GM23338 (cell line): ENCODE measurements around the gene KIAA1586. TPM values are rescaled to one million over a fixed set of nuclear protein-coding genes. Genes with fewer than 3 reads are reported as not detected.
"Not testable (repeated sequence)": the region's sequence is repeated elsewhere in the genome, so short reads cannot be mapped to it uniquely, and the experiment has no call there.

Experiments used
- ATAC-seq: fragments of 200-7000 bp; cut with Tn5 transposase; 3 replicates; pipeline ENCODE4 v1.9.1; 2020
- DNase-seq: peaks from one replicate; pipeline ENCODE4 v3.0.0-alpha.2; 2015; ENCODE audit warnings: low spot score
- H2AFZ ChIP-seq: fragments of 200-600 bp; sonication (generic); 2 replicates; pipeline ENCODE4 v1.8.0; 2016; ENCODE audit warnings: antibody characterized with exemption, mild to moderate bottlenecking, moderate library complexity
- H3F3A ChIP-seq: fragments of 200-600 bp; sonication (generic); replicated peaks from 2 replicates; pipeline ENCODE4 v1.8.0; 2017; ENCODE audit warnings: antibody characterized with exemption, mixed run types, low read depth
- H3K27ac ChIP-seq: fragments of 200-600 bp; sonication (generic); 2 replicates; pipeline ENCODE4 v1.6.1; 2016; ENCODE audit warnings: low read depth
- H3K27me3 ChIP-seq: fragments of 200-600 bp; sonication (generic); 2 replicates; pipeline ENCODE4 v1.8.0; 2016; ENCODE audit warnings: mild to moderate bottlenecking, mixed run types, moderate library complexity; ENCODE audit not compliant: insufficient read depth
- H3K36me3 ChIP-seq: fragments of 200-600 bp; sonication (generic); 2 replicates; pipeline ENCODE4 v1.8.0; 2016; ENCODE audit warnings: mild to moderate bottlenecking; ENCODE audit not compliant: insufficient read depth
- H3K4me1 ChIP-seq: fragments of 200-600 bp; sonication (generic); 2 replicates; pipeline ENCODE4 v1.8.0; 2016; ENCODE audit warnings: mild to moderate bottlenecking, moderate library complexity; ENCODE audit not compliant: insufficient read depth
- H3K4me2 ChIP-seq: fragments of 200-600 bp; sonication (generic); 2 replicates; pipeline ENCODE4 v1.7.1; 2017; ENCODE audit warnings: mixed run types
- H3K4me3 ChIP-seq: fragments of 200-600 bp; sonication (generic); 2 replicates; pipeline ENCODE4 v1.6.1; 2016; ENCODE audit warnings: mixed run types
- H3K79me2 ChIP-seq: fragments of 200-600 bp; sonication (generic); replicated peaks from 2 replicates; pipeline ENCODE4 v1.8.0; 2017; ENCODE audit warnings: mild to moderate bottlenecking; ENCODE audit not compliant: insufficient read depth
- H3K9me2 ChIP-seq: fragments of 200-600 bp; sonication (generic); 2 replicates; pipeline ENCODE4 v1.8.0; 2017; ENCODE audit not compliant: insufficient read depth
- H4K20me1 ChIP-seq: fragments of 200-600 bp; sonication (generic); replicated peaks from 2 replicates; pipeline ENCODE4 v1.8.0; 2017; ENCODE audit warnings: mild to moderate bottlenecking; ENCODE audit not compliant: insufficient read depth
- H3K27ac Mint-ChIP-seq: 2 replicates; pipeline ENCODE4 v1.8.0; 2020; ENCODE audit warnings: inconsistent platforms, mild to moderate bottlenecking, moderate library complexity, mixed read lengths
- H3K27me3 Mint-ChIP-seq: 3 replicates; pipeline ENCODE4 v1.8.0; 2022; ENCODE audit warnings: low read depth, mild to moderate bottlenecking, moderate library complexity, mixed read lengths, inconsistent platforms; ENCODE audit not compliant: insufficient read depth, poor library complexity
- H3K36me3 Mint-ChIP-seq: 3 replicates; pipeline ENCODE4 v1.8.0; 2021; ENCODE audit warnings: low read depth, mild to moderate bottlenecking, inconsistent platforms, moderate library complexity, mixed read lengths
- H3K4me1 Mint-ChIP-seq: 3 replicates; pipeline ENCODE4 v1.8.0; 2020; ENCODE audit warnings: mild to moderate bottlenecking, inconsistent platforms, mixed read lengths
- H3K4me3 Mint-ChIP-seq: 3 replicates; pipeline ENCODE4 v1.8.0; 2021; ENCODE audit warnings: moderate library complexity, mild to moderate bottlenecking, inconsistent platforms, mixed read lengths
- H3K9me3 Mint-ChIP-seq: 3 replicates; pipeline ENCODE4 v1.8.0; 2020; ENCODE audit warnings: moderate library complexity, mild to moderate bottlenecking, inconsistent platforms, mixed read lengths
- CREB1 ChIP-seq: fragments of 250-450 bp; sonication (Bioruptor Pico); IDR thresholded peaks from 2 replicates; pipeline ENCODE4 v1.5.0; 2020; ENCODE audit warnings: low read depth, mild to moderate bottlenecking, moderate library complexity
- EZH2phosphoT487 ChIP-seq: fragments of 200-600 bp; sonication (generic); IDR thresholded peaks from one replicate; pipeline ENCODE4 v1.8.1; 2018; ENCODE audit warnings: antibody characterized with exemption; ENCODE audit not compliant: unreplicated experiment
- POLR2AphosphoS5 ChIP-seq: IDR thresholded peaks from 2 replicates; pipeline ENCODE4 v1.6.1; 2016; ENCODE audit warnings: antibody characterized with exemption, low read depth
- STAT1 ChIP-seq: IDR thresholded peaks from one replicate; pipeline ENCODE4 v1.6.1; 2016; ENCODE audit warnings: antibody characterized with exemption; ENCODE audit not compliant: unreplicated experiment
- ZNF331 ChIP-seq: fragments of 250-450 bp; sonication (Bioruptor Pico); IDR thresholded peaks from 2 replicates; pipeline ENCODE4 v1.5.0; 2020; ENCODE audit warnings: low read depth, mild to moderate bottlenecking, moderate library complexity
- polyA plus RNA-seq: library from polyadenylated mRNA; unstranded; fragments of >200 nt; fragmentation: Nextera tagmentation; extraction: Ambion mirVana; gene quantifications from 2 replicates; pipeline ENCODE4 v1.2.1, GENCODE V29; 2016
- total RNA-seq: library from RNA; depleted of rRNA; stranded (reverse); fragments of >200 nt; shearing (Covaris generic); gene quantifications from 2 replicates; pipeline ENCODE4 v1.2.3, GENCODE V29; 2014
- TF ChIP-seq, protein P1 (sequence below), 2 experiments: fragments of 200-600 bp in 1 of 2; sonication (generic) in 1 of 2; conservative IDR thresholded peaks; 2 replicates each; pipeline versions ENCODE4 v1.5.1 to v1.6.1; 2016 to 2017; ENCODE audit warnings: antibody characterized with exemption in 2 of 2, low read depth in 2 of 2, mild to moderate bottlenecking in 2 of 2, moderate library complexity in 1 of 2

Gene KIAA1586
- total and polyA plus RNA-seq, 2 experiments from 2014 or later: 24.0 to 37.7 TPM

DNA sequence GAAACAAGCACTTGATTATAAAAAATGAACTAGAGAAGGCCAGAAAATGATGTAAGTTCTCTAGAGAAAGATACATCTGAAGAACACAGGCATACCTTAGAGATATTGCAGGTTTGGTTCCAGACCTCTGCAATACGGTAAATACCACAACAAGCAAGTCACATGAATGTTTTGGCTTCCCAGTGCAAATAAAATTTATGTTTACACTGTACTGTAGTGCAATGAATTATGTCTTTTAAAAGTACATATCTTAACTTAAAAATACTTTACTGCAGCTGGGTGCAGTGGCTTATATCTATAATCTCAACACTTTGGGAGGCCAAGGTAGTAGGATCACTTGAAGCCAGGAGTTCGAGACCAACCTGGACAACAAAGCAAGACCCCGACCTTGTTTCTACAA is 10.9 kb upstream of the KIAA1586 start:
- Mint-ChIP-seq H3K27me3 (peaks cover 2% of the 10 kb centered on the region), H3K36me3 (no peaks in the 10 kb centered on the region), H3K4me1 (peaks cover 10% of the 10 kb centered on the region; the same call in 2 of the 3 replicates), H3K9me3 (no peaks in the 10 kb centered on the region), H3K27ac (no peak overlapping the region), H3K4me3 (no peak overlapping the region)
- no peak for DNase-seq
- H2AFZ ChIP-seq: no peak overlapping the region
- no peak for ATAC-seq
- H3K4me2 ChIP-seq: no peak overlapping the region
- no peaks in the 10 kb centered on the region for H3K36me3 ChIP-seq
- no peaks in the 10 kb centered on the region for H3K79me2 ChIP-seq
- H3K27ac ChIP-seq: no peak overlapping the region
- H3K27me3 ChIP-seq: no peaks in the 10 kb centered on the region
- H3F3A ChIP-seq: no peaks in the 10 kb centered on the region
- no peak for TF ChIP-seq STAT1
- TF ChIP-seq, protein P1, sequence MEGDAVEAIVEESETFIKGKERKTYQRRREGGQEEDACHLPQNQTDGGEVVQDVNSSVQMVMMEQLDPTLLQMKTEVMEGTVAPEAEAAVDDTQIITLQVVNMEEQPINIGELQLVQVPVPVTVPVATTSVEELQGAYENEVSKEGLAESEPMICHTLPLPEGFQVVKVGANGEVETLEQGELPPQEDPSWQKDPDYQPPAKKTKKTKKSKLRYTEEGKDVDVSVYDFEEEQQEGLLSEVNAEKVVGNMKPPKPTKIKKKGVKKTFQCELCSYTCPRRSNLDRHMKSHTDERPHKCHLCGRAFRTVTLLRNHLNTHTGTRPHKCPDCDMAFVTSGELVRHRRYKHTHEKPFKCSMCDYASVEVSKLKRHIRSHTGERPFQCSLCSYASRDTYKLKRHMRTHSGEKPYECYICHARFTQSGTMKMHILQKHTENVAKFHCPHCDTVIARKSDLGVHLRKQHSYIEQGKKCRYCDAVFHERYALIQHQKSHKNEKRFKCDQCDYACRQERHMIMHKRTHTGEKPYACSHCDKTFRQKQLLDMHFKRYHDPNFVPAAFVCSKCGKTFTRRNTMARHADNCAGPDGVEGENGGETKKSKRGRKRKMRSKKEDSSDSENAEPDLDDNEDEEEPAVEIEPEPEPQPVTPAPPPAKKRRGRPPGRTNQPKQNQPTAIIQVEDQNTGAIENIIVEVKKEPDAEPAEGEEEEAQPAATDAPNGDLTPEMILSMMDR (conservative IDR thresholded peaks at IDR 0.05; ENCODE audit: low read depth in 2 of 2): no peak
- H3K9me2 ChIP-seq: no peaks in the 10 kb centered on the region
- no peak overlapping the region for H3K4me3 ChIP-seq
- no peaks in the 10 kb centered on the region for H4K20me1 ChIP-seq
- H3K4me1 ChIP-seq: peaks cover 4% of the 10 kb centered on the region; the same call in 1 of the 2 replicates

- no peaks in the 10 kb centered on the region for H3K79me2 ChIP-seq
- ATAC-seq (no peak), DNase-seq (no peak)
- H3K4me1 Mint-ChIP-seq: peaks cover 2% of the 10 kb centered on the region; the same call in 1 of the 3 replicates
- H2AFZ ChIP-seq: no peak overlapping the region
- H3K4me2 ChIP-seq: no peak overlapping the region
- no peaks in the 10 kb centered on the region for H3K36me3 Mint-ChIP-seq
- no peaks in the 10 kb centered on the region for H3K4me1 ChIP-seq
- H3K9me3 Mint-ChIP-seq: no peaks in the 10 kb centered on the region
- H3K4me3 Mint-ChIP-seq: no peak overlapping the region
- no peaks in the 10 kb centered on the region for H4K20me1 ChIP-seq
- no peaks in the 10 kb centered on the region for H3F3A ChIP-seq
- no peaks in the 10 kb centered on the region for H3K36me3 ChIP-seq
- H3K27me3 ChIP-seq: peaks cover 3% of the 10 kb centered on the region; the same call in 1 of the 2 replicates
- no peak overlapping the region for H3K27ac ChIP-seq
- H3K9me2 ChIP-seq: no peaks in the 10 kb centered on the region
- no peak overlapping the region for H3K27ac Mint-ChIP-seq
- peaks cover 2% of the 10 kb centered on the region for H3K27me3 Mint-ChIP-seq
- H3K4me3 ChIP-seq: no peak overlapping the region
- TF ChIP-seq CREB1 (CRISPR knock-in tag): no peak
- no peak for TF ChIP-seq POLR2AphosphoS5
- TF ChIP-seq EZH2phosphoT487: no peak
- no peak for TF ChIP-seq ZNF331 (CRISPR knock-in tag)
Measured at GRCh38 chr6:57038906-57039305, 7.6 kb upstream of the KIAA1586 start.

DNA sequence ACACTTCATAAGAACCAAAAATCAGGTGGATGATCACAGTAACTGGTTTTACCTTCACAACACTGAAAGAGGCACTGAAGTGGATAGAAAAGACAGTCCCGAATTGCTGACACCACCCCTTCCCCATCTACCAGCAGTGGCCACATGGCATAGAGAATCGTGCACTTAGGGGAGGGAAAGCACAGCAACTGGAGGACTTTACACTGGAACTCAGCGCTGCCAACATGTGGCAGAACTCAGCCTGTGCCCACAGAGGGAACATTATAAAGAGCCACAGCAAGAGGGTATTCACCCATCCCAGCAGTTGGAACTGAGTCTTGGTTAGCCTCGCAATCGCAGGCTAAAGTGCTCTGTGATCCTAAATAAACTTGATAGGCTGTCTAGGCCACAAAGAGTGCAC is 6.5 kb upstream of the KIAA1586 start:
- DNase-seq: peak; percentile 63
- no peaks in the 10 kb centered on the region for H3K36me3 Mint-ChIP-seq
- TF ChIP-seq CREB1 (CRISPR knock-in tag): no peak
- TF ChIP-seq, protein P1 (conservative IDR thresholded peaks at IDR 0.05; ENCODE audit: low read depth in 2 of 2): peak; percentile 43 to 55
- no peaks in the 10 kb centered on the region for H3K9me3 Mint-ChIP-seq
- ATAC-seq: peak; percentile 97
- Histone ChIP-seq H3F3A (no peaks in the 10 kb centered on the region), H3K27me3 (peaks cover 3% of the 10 kb centered on the region; the same call in 1 of the 2 replicates), H3K9me2 (no peaks in the 10 kb centered on the region), H3K36me3 (no peaks in the 10 kb centered on the region), H3K4me2 (no peak overlapping the region), H3K27ac (no peak overlapping the region), H3K79me2 (no peaks in the 10 kb centered on the region), H3K4me1 (no peaks in the 10 kb centered on the region), H4K20me1 (no peaks in the 10 kb centered on the region), H3K4me3 (no peak overlapping the region), H2AFZ (peak overlapping the region; percentile 97; the same call in 1 of the 2 replicates)
- H3K4me3 Mint-ChIP-seq: no peak overlapping the region
- no peak overlapping the region for H3K27ac Mint-ChIP-seq
- peaks cover 2% of the 10 kb centered on the region; the same call in 1 of the 3 replicates for H3K4me1 Mint-ChIP-seq
- H3K27me3 Mint-ChIP-seq: peaks cover 2% of the 10 kb centered on the region

GRCh38 chr6:57044061-57044460 is 2.4 kb upstream of the KIAA1586 start:
- H3K9me3 Mint-ChIP-seq, H3K4me2 ChIP-seq, H3K27me3 Mint-ChIP-seq, H3K9me2 ChIP-seq, H3K4me3 ChIP-seq, H2AFZ ChIP-seq, H3K27ac ChIP-seq, H3K36me3 ChIP-seq, DNase-seq, H3K4me3 Mint-ChIP-seq, H4K20me1 ChIP-seq, H3K27ac Mint-ChIP-seq, H3K36me3 Mint-ChIP-seq, ATAC-seq, H3K27me3 ChIP-seq, H3F3A ChIP-seq: not testable (repeated sequence)
- H3K4me1 ChIP-seq: peaks cover 13% of the 10 kb centered on the region
- peaks cover 15% of the 10 kb centered on the region for H3K4me1 Mint-ChIP-seq
- peaks cover 13% of the 10 kb centered on the region for H3K79me2 ChIP-seq
